Activated CD4-positive, CD25-positive, alpha-beta regulatory T cell treated with anti-CD3 and anti-CD28 coated beads, Interleukin-2, amount 50 U/mL, for 24 hours (primary cell): Measurements from ENCODE around the gene KCNA5.

Experiments
- ATAC-seq, 2 donors: fragments of 150-1000 bp; cut with Tn5 transposase; one replicate each; pipeline ENCODE4 v1.10.0; 2021; ENCODE audit warnings: mild to moderate bottlenecking in 1 of 2, moderate library complexity in 1 of 2

The KCNA5 gene

DNA sequence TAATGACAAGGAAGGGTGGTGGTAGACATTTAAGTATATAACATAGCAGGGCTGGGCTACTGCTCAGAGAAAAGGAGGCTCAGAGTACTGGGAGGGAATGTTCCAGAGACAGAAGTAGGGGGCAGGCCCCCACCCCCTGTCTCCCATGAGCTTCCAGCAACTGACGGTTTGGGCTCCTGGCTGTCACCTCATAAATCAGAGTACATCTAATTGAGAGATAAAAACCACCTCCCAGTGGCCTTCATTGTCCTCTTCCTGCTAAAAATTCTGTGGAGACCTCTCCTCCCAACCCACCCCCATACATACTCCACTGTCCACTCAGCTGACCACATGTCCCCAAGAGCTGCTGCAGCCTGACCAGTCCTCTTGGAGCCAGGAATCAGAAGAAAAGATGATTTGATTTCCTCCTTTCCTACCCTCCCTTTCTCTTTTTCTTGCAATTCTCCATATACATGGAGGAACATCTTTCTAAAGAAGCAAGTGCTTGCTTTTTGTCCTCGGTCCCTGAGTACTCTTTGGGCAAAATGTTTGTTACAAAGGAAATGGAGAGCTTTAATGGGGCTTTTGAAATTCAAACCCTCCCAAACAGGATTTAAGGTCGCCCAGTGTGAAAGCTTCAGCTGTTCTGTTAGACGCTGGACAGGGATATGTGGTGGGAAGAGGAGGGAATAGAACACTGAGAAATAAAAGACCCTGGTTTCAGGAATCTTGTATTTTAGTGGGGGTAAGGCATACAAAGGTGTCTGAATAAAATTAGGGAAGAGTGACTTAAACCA is 16.4 kb upstream of the KCNA5 start:
- no peak for ATAC-seq

DNA sequence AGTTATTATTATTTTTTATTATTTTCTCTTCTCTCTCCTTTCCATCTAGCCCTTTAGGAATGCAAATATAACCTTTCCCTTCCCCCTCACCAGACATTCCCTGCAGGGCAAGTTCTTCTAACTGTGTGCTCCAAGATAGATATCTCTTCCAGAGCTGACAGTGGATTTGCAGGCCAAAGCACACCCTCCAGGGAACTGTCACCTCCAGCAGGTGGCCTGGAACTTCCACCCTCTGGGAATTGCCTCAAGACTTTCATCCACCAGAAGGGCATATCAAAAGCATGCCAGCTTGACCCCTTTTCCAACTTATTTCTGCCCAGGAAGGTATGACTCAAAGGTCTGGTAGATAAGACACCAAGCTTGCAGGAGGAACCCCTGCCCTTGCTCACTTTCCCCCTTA is 13.6 kb upstream of the KCNA5 start:
- no peak for ATAC-seq

- no peak for ATAC-seq
Observed at GRCh38 chr12:5031242-5031641, 12.4 kb upstream of the KCNA5 start.

GRCh38 chr12:5031958-5032357 is 11.7 kb upstream of the KCNA5 start:
- ATAC-seq, result no peak

- no peak for ATAC-seq
Observed at GRCh38 chr12:5032821-5033220, 10.9 kb upstream of the KCNA5 start.

DNA sequence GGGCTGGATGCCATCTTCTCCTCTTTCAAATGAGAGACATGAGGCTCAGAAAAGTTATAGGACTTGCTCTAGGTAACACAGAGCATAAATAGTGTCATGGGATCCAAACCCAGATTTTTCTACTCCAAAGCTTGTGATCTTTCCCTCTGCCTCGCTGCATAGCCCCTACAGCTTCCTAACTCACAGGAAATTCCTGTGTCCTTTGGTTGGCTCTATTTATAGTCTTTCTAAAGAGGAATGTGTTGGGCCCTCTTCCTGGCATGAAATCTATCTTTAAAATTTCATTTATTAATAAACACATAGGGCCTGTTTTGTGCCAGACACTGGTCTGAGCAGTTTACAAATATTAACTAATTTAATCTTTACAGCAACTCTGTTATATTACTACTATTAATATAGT is 9.8 kb upstream of the KCNA5 start:
- ATAC-seq, result no peak

- ATAC-seq, result peak in 1 of 2 donors; percentile 41
Observed at GRCh38 chr12:5034603-5035002, 9.1 kb upstream of the KCNA5 start.

- no peak for ATAC-seq
Observed at GRCh38 chr12:5035618-5036017, 8.1 kb upstream of the KCNA5 start.

DNA sequence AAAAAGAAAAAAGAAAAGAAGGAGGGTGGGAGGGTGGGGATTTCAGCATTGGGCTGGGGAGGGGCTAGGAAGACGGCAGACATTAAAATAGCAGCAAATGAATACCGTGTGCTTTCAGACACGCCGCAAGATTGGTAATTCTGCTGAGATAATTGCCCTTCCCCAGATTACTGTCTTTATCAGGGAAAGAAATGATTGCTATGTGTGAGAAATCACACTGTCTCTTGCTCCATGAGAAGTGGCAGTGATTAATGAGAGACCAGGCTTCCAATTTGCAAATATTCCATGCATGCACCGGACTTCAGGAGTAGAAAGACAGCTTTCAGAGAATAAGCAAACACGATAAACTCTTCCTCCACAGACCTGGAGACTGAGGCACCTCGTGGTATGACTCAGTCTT is 7.6 kb upstream of the KCNA5 start:
- ATAC-seq, result no peak

DNA sequence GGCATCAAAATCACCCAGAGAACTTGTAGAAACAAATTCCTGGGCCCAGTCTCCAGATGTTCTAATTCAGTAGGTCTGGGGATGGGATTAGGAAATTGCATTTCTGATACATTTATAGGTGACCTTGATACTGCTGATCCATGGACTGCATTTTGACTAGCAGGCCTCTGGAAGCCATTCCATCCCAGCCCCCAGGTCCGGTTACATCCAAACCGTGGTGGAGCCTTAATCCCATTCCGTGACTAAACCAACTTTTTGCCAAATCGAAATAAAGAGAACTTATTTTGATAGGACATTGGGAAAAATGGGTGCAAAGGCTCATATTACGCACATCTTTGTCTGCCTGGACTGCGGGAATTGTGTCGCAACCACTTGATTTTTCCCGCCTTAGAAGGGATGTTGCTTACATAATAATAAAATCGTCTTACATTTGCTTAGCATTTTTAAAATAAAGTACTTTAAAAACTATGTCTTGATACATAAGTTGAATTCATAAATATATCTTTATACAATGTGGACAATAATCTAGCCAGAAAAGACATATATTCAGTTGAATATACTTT is 5.8 kb upstream of the KCNA5 start:
- no peak for ATAC-seq

DNA sequence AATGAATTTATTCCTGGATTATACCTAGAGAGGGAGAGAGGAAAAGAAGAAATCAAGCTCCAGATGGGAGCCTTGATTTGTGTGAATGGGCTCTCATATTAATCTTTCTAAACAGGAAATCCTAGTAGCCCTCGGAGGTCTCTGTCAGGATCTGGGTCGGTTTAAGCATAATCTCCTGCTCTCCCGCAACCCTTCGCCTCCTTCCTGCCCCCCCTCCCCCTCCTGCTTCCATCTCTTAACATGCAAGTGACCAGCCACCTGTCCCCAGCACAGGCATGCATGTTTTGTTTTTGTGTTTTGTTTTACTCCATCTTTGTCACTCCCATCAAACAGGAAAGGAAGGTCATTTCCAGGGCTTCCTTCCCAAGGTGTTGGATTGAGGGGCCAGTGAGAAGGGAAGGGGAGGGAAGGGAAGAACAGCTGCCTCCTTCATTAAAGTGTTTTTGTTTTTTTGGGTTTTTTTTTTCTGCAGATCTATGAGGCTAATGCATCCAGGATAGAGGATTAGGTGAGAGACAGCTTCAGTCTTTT is 4.8 kb upstream of the KCNA5 start:
- ATAC-seq, result no peak

GRCh38 chr12:5039815-5040214 is 3.9 kb upstream of the KCNA5 start:
- no peak for ATAC-seq

GRCh38 chr12:5040368-5040767 is 3.3 kb upstream of the KCNA5 start:
- ATAC-seq, result no peak

- ATAC-seq, result no peak
Observed at GRCh38 chr12:5044420-5045295, 979 bp downstream of the KCNA5 start.

- no peak for ATAC-seq
Observed at GRCh38 chr12:5047094-5047493, 3.4 kb downstream of the KCNA5 start.

DNA sequence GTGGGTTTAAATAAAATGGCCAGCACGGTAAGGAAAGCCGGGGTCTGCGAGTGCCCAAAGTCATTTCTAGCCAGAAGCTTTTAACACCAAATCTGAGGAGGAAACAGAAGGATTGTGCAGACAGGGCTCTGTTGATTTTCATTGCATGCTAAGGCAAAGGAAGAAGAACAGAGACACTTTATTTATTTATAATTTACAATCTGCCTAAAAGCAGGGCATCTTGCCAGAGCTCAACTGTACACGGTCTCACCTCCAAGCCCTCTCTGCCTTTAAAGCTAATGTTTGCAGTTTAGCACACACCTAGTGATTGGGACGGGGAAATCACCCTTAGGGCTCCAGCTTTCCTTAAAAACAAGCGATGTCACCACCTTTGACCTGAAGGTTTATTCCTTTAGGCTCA is 4.0 kb downstream of the KCNA5 start:
- ATAC-seq, result no peak

- no peak for ATAC-seq
Observed at GRCh38 chr12:5050542-5050941, 6.9 kb downstream of the KCNA5 start.

GRCh38 chr12:5051334-5051733 is 7.7 kb downstream of the KCNA5 start:
- no peak for ATAC-seq

DNA sequence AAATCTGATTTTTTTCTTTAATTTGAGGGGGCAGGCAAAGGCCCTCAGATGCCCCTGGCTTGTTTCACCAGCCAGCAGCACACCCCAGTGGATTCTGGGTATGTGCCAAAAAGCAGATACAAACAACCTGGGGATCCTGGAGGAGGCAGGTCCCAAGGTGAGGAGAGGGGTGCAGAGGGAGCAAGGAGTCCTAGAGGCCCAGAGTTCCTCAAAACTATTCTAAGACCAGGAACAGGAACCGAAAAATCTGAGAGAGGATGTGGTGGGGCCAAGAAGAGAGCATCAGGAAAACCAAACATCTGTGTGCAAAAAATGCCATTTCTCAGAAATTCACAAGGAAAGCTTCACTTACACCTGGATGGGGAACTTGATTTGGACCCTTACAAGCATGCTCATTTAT is 8.2 kb downstream of the KCNA5 start:
- ATAC-seq, result no peak

DNA sequence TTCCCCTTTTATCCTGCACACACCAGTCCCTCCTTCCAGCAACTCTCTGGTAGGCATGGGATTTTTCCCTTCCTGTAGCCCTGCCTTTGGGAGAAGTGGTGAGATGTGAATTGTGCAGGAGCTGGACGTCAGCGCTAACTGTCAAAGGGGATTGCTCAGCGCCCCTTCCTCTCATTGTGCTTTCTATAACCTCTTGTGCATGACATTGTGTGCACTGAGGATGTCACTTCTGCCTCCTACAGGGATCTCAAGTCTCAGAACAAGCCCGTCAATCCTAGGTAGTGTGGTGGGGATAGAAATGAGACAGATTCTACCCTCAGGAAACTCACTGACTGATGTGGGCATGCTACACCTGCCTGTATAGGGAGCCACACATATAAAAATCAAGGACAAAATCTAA is 8.7 kb downstream of the KCNA5 start:
- ATAC-seq, result no peak

- no peak for ATAC-seq
Observed at GRCh38 chr12:5059358-5059757, 15.7 kb downstream of the KCNA5 start.

GRCh38 chr12:5060958-5061357 is 17.3 kb downstream of the KCNA5 start:
- no peak for ATAC-seq

GRCh38 chr12:5063149-5063548 is 19.5 kb downstream of the KCNA5 start:
- no peak for ATAC-seq
